K562 (cell line): ENCODE results near the gene TMEFF2. TPM values are rescaled to one million over a fixed set of nuclear protein-coding genes. Genes with fewer than 3 reads are reported as not detected.

Source experiments
- ATAC-seq: fragments of 200-7000 bp; cut with Tn5 transposase; 3 replicates; pipeline ENCODE4 v1.9.1; 2020; ENCODE audit warnings: moderate library complexity
- BruUV-seq: library from RNA; stranded (reverse); fragments of 400-500 nt; replicated peaks from 2 replicates; lab custom pipeline; 2021; lab: Mats Ljungman, UMichigan
- CTCF ChIA-PET: fragments of 300-600 bp; formaldehyde crosslinking; extraction: SDS; loops from one replicate; lab custom pipeline; 2021; ENCODE audit warnings: low intra/inter-chr PET ratio; lab: Yijun Ruan, JAX
- POLR2A ChIA-PET: fragments of 300-600, 350-650 bp; sonication (Branson Sonifier 250); formaldehyde crosslinking; extraction: SDS; loops from one replicate; lab custom pipeline; 2021; ENCODE audit warnings: antibody characterized with exemption, inconsistent platforms; lab: Yijun Ruan, JAX
- DNase-seq, 4 experiments: peaks; one replicate each; pipeline versions ENCODE4 v3.0.0 to v3.0.0-alpha.2; 2011 to 2018; ENCODE audit warnings: low spot score in 3 of 4, mixed read lengths in 3 of 4; ENCODE audit errors: extremely low read depth in 1 of 4
- FAIRE-seq: peaks from 2 replicates; lab custom pipeline; 2011; peaks lifted over from hg19 to GRCh38; lab: Jason Lieb, UNC
- H2AFZ ChIP-seq: 2 replicates; pipeline ENCODE4 v1.6.0; 2011; ENCODE audit warnings: low read depth, low read length, control low read depth, inconsistent platforms
- H3K27ac ChIP-seq: fragments of 200-600 bp; 3 replicates; pipeline ENCODE4 v1.8.0; 2011; ENCODE audit warnings: low read depth, mild to moderate bottlenecking, control low read depth, inconsistent platforms, low read length, moderate library complexity, mixed read lengths; ENCODE audit errors: extremely low read depth
- H3K27me3 ChIP-seq, 2 experiments: fragments of 300-600 bp in 1 of 2; 2 replicates in 1 of 2; 3 replicates in 1 of 2; pipeline versions ENCODE4 v1.6.0 to v1.8.0; 2011; ENCODE audit warnings: inconsistent platforms in 2 of 2, low read length in 2 of 2, mild to moderate bottlenecking in 1 of 2, mixed read lengths in 1 of 2, moderate library complexity in 1 of 2; ENCODE audit not compliant: control insufficient read depth in 2 of 2, insufficient read depth in 2 of 2
- H3K36me3 ChIP-seq: fragments of 300-600 bp; 3 replicates; pipeline ENCODE4 v1.8.0; 2011; ENCODE audit warnings: mild to moderate bottlenecking, low read length, inconsistent platforms; ENCODE audit not compliant: control insufficient read depth, insufficient read depth
- H3K4me1 ChIP-seq, 2 experiments: fragments of 200-600 bp in 1 of 2; replicated peaks in 1 of 2; 2 replicates in 1 of 2; 3 replicates in 1 of 2; pipeline versions ENCODE4 v1.5.1 to v1.8.0; 2011; ENCODE audit warnings: inconsistent platforms in 2 of 2, low read length in 2 of 2, mild to moderate bottlenecking in 1 of 2, mixed read lengths in 1 of 2, moderate library complexity in 1 of 2; ENCODE audit not compliant: control insufficient read depth in 2 of 2, insufficient read depth in 2 of 2
- H3K4me2 ChIP-seq: 2 replicates; pipeline ENCODE4 v1.6.1; 2011; ENCODE audit warnings: low read length, control low read depth, inconsistent platforms, mixed read lengths; ENCODE audit not compliant: insufficient read depth
- H3K4me3 ChIP-seq: fragments of 200-600 bp; sonication (generic), shearing (Covaris generic); 2 replicates; pipeline ENCODE4 v1.5.1; 2016; ENCODE audit warnings: control low read depth, inconsistent platforms
- H3K79me2 ChIP-seq: fragments of 200-600 bp; 3 replicates; pipeline ENCODE4 v1.8.0; 2011; ENCODE audit warnings: low read length, inconsistent platforms; ENCODE audit not compliant: control insufficient read depth, insufficient read depth
- H3K9ac ChIP-seq, 2 experiments: 2 replicates each; pipeline versions ENCODE4 v1.6.0 to v1.6.1; 2011; ENCODE audit warnings: low read depth in 2 of 2, low read length in 2 of 2, control low read depth in 1 of 2, inconsistent platforms in 1 of 2, mild to moderate bottlenecking in 1 of 2, mixed read lengths in 1 of 2; ENCODE audit not compliant: insufficient read depth in 1 of 2
- H3K9me1 ChIP-seq: one replicate; pipeline ENCODE4 v1.6.0; 2011; ENCODE audit warnings: inconsistent platforms, mild to moderate bottlenecking, low read length, moderate library complexity; ENCODE audit not compliant: control insufficient read depth, insufficient read depth
- H3K9me3 ChIP-seq: replicated peaks from 2 replicates; pipeline ENCODE4 v1.5.1; 2011; ENCODE audit warnings: low read depth, low read length, inconsistent platforms; ENCODE audit not compliant: control insufficient read depth, insufficient read depth
- H4K20me1 ChIP-seq: replicated peaks from 2 replicates; pipeline ENCODE4 v1.6.1; 2011; ENCODE audit warnings: low read length, inconsistent platforms, mixed read lengths; ENCODE audit not compliant: control insufficient read depth, insufficient read depth
- FOSL1 ChIP-seq: fragments of 200-800 bp; sonication (Bioruptor generic); conservative IDR thresholded peaks from 2 replicates; pipeline ENCODE4 v1.6.1; 2016; ENCODE audit warnings: missing genetic modification characterization, missing compliant biosample characterization
- HLTF ChIP-seq: fragments of 450-650 bp; IDR thresholded peaks from 2 replicates; pipeline ENCODE4 v1.6.1; 2016
- HNRNPK ChIP-seq: fragments of 200-400 bp; formaldehyde crosslinking; IDR thresholded peaks from one replicate; pipeline ENCODE4 v1.6.1; 2018; ENCODE audit warnings: mild to moderate bottlenecking, low read depth, low read length; ENCODE audit not compliant: poor library complexity, severe bottlenecking
- HNRNPLL ChIP-seq: fragments of 200-400 bp; formaldehyde crosslinking; IDR thresholded peaks from 2 replicates; pipeline ENCODE4 v1.6.1; 2017; ENCODE audit warnings: low read length, low read depth, mild to moderate bottlenecking; ENCODE audit not compliant: poor library complexity, severe bottlenecking
- JUND ChIP-seq, 2 experiments: IDR thresholded peaks; 2 replicates in 1 of 2; 3 replicates in 1 of 2; pipeline ENCODE4 v1.6.1; 2011; ENCODE audit warnings: borderline replicate concordance in 2 of 2, low read depth in 2 of 2, low read length in 2 of 2, improper control_type of control experiment in 1 of 2, missing biosample characterization in 1 of 2, missing genetic modification characterization in 1 of 2, missing genetic modification reagents in 1 of 2
- KDM1A ChIP-seq, 2 experiments: fragments of 450-650 bp; IDR thresholded peaks; 2 replicates each; pipeline ENCODE4 v1.6.1; 2016; ENCODE audit warnings: mild to moderate bottlenecking in 2 of 2
- PCBP1 ChIP-seq: fragments of 200-400 bp; formaldehyde crosslinking; IDR thresholded peaks from 2 replicates; pipeline ENCODE4 v1.6.1; 2018; ENCODE audit warnings: mild to moderate bottlenecking, low read depth, low read length; ENCODE audit not compliant: poor library complexity, severe bottlenecking
- POU5F1 ChIP-seq: fragments of 150-350 bp; IDR thresholded peaks from 2 replicates; pipeline ENCODE4 v1.6.1; 2014; ENCODE audit warnings: borderline replicate concordance, low read length, low read depth, mild to moderate bottlenecking; ENCODE audit not compliant: partially characterized antibody
- USF2 ChIP-seq: sonication (generic); formaldehyde crosslinking; IDR thresholded peaks from 2 replicates; pipeline ENCODE4 v1.5.0; 2020; ENCODE audit warnings: missing genetic modification reagents
- ZBTB43 ChIP-seq: sonication (generic); formaldehyde crosslinking; IDR thresholded peaks from 2 replicates; pipeline ENCODE4 v1.8.0; 2023; ENCODE audit warnings: mild to moderate bottlenecking, missing genetic modification reagents
- ZNF124 ChIP-seq: sonication (generic); formaldehyde crosslinking; IDR thresholded peaks from 2 replicates; pipeline ENCODE4 v1.8.1; 2022; ENCODE audit warnings: missing genetic modification reagents
- ZNF778 ChIP-seq: fragments of 450-650 bp; formaldehyde crosslinking; IDR thresholded peaks from 2 replicates; pipeline ENCODE4 v1.4.0; 2020; ENCODE audit warnings: mild to moderate bottlenecking, moderate library complexity
- WGBS: fragments of 100-300 bp; shearing (Covaris generic); methylation state at CpG from one replicate; pipeline ENCODE4 v1.1.6; 2016; ENCODE audit warnings: low coverage, mixed read lengths; ENCODE audit not compliant: insufficient coverage; ENCODE audit errors: missing lambda C conversion rate; 5-methylcytosine and 5-hydroxymethylcytosine counted together
- in situ Hi-C: fragments of 300-500 bp; cut with MboI; formaldehyde crosslinking; loops from 4 replicates; pipeline ENCODE4 v1.15.0; 2018; ENCODE audit warnings: inconsistent platforms, mixed read lengths
- intact Hi-C: fragments of 100-400 bp; cut with micrococcal nuclease; formaldehyde crosslinking; loops from 2 replicates; pipeline ENCODE4 v1.14.2; 2022
- polyA plus RNA-seq, 8 experiments: library from polyadenylated mRNA; depleted of rRNA in 4 of 8; stranded (reverse) in 5 of 8; unstranded in 3 of 8; fragments of >200 nt; fragmentation: Nextera tagmentation in 2 of 8; fragmentation: Illumina TruSeq in 1 of 8; extraction: Ambion mirVana in 2 of 8; extraction: Trizol in 1 of 8; gene quantifications; 2 replicates each; pipeline versions ENCODE4 v1.2.1 to v1.2.3, GENCODE V29; 2011 to 2014; ENCODE audit warnings: inconsistent platforms in 1 of 8, missing spikeins in 1 of 8
- total RNA-seq, 7 experiments: library from RNA; depleted of rRNA in 6 of 7; stranded (reverse); fragments of >200 nt in 6 of 7; fragmentation: Illumina TruSeq in 2 of 7; extraction: Trizol in 2 of 7; gene quantifications; 2 replicates each; pipeline versions ENCODE4 v1.2.1 to v1.2.3, GENCODE V29; 2011 to 2021; ENCODE audit warnings: low replicate concordance in 1 of 7
- TF ChIP-seq, protein P1 (sequence below): sonication (generic); formaldehyde crosslinking; IDR thresholded peaks from 2 replicates; pipeline ENCODE4 v1.8.1; 2022; ENCODE audit warnings: missing genetic modification reagents

TMEFF2 gene
- total and polyA plus RNA-seq, 9 of the 15 experiments (the other 6 are each of a cell fraction or from before 2014, with no cell fraction given) = 1.4 TPM; not detected in 8

DNA sequence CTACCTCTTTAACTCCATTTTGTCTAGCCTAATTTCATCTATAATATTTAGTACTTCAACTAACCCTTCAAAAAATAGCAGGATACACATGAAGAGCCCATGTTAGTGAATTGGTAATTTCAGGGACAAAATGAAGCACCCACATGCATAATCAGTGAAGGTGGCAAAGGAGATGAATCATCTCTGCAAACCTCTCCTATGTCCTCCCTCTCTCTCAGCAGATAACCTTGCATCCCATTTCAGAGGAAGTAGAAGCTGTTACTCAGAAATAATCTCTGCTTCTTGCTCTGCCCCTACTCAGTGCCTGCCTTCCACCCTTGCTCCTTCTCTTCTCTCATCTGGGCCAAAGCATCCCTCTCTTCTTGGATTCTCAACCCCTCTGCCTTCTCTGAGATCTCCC is 287.6 kb downstream of the TMEFF2 start:
- FAIRE-seq (no peak), DNase-seq (peak in 2 of 4 experiments; percentile 9 to 12), ATAC-seq (0 out of 3 replicates have a peak, but pooled peaks have one; percentile 20)
- H3K9me3 ChIP-seq = no peaks in the 10 kb centered on the region
- TF ChIP-seq JUND (IDR thresholded peaks at IDR 0.05; ENCODE audit: borderline replicate concordance, low read depth, low read length) (0 out of 2 replicates have a peak, but pooled peaks have one; percentile 6), JUND (tag; IDR thresholded peaks at IDR 0.05; ENCODE audit: borderline replicate concordance, low read depth, low read length) (no peak), FOSL1 (tag) (peak; percentile 45; the same call in 1 of the 2 replicates), POU5F1 (no peak), KDM1A (IDR thresholded peaks at IDR 0.05) (peak; percentile 18 to 40; a peak in 1 of 4 replicates)
- ChIA-PET POLR2A (interaction anchor here (1.2 kb wide), 1 partner anchor 19 kb away, joined by 3 read pairs; no protein-coding TSS in a partner anchor), CTCF (interaction anchor here (0.7 kb wide), 1 partner anchor 367 kb away, joined by 3 read pairs; no protein-coding TSS in a partner anchor)
- H3K9ac ChIP-seq = no peak overlapping the region
- H3K4me3 ChIP-seq = no peak overlapping the region
- no peaks in the 10 kb centered on the region for H3K9me1 ChIP-seq
- no peaks in the 10 kb centered on the region for H3K4me1 ChIP-seq
- no peaks in the 10 kb centered on the region for H3K27me3 ChIP-seq
- in situ Hi-C loops (no loop called here), intact Hi-C loops (no loop called here)
- H3K79me2 ChIP-seq = no peaks in the 10 kb centered on the region
- no peak overlapping the region for H3K4me2 ChIP-seq
- H3K27ac ChIP-seq = no peak overlapping the region
- no peak overlapping the region for H2AFZ ChIP-seq
- no peaks in the 10 kb centered on the region for H4K20me1 ChIP-seq
- no peaks in the 10 kb centered on the region for H3K36me3 ChIP-seq
- BruUV-seq = no TSS peak

- no peak overlapping the region for H2AFZ ChIP-seq
- BruUV-seq = no TSS peak
- H4K20me1 ChIP-seq = no peaks in the 10 kb centered on the region
- in situ Hi-C loops = no loop called here
- no peaks in the 10 kb centered on the region for H3K4me1 ChIP-seq
- no peaks in the 10 kb centered on the region for H3K36me3 ChIP-seq
- H3K9ac ChIP-seq = no peak overlapping the region
- 50% methylated on average over 4 of the region's 4 CpGs for WGBS
- no peaks in the 10 kb centered on the region for H3K27me3 ChIP-seq
- no peak overlapping the region for H3K27ac ChIP-seq
- H3K9me1 ChIP-seq = no peaks in the 10 kb centered on the region
- ATAC-seq = no peak
- no peaks in the 10 kb centered on the region for H3K79me2 ChIP-seq
- no peak for DNase-seq
- intact Hi-C loops = no loop called here
- no peaks in the 10 kb centered on the region for H3K9me3 ChIP-seq
- ChIA-PET POLR2A (no interaction called here), CTCF (interaction anchor here (0.5 kb wide), 1 partner anchor 988 kb away, joined by 3 read pairs; no protein-coding TSS in a partner anchor)
- H3K4me2 ChIP-seq = no peak overlapping the region
- no peak overlapping the region for H3K4me3 ChIP-seq
- FAIRE-seq = no peak
- TF ChIP-seq ZNF124 (CRISPR knock-in tag) (no peak), ZBTB43 (CRISPR knock-in tag) (no peak), HNRNPLL (no peak), PCBP1 (no peak), HLTF (no peak), USF2 (CRISPR knock-in tag) (no peak), HNRNPK (no peak), ZNF778 (no peak)
- TF ChIP-seq, protein P1, sequence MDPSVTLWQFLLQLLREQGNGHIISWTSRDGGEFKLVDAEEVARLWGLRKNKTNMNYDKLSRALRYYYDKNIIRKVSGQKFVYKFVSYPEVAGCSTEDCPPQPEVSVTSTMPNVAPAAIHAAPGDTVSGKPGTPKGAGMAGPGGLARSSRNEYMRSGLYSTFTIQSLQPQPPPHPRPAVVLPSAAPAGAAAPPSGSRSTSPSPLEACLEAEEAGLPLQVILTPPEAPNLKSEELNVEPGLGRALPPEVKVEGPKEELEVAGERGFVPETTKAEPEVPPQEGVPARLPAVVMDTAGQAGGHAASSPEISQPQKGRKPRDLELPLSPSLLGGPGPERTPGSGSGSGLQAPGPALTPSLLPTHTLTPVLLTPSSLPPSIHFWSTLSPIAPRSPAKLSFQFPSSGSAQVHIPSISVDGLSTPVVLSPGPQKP (CRISPR knock-in tag) = no peak
Measured at GRCh38 chr2:191905336-191905735, 289.4 kb downstream of the TMEFF2 start.
